Erythroblast (primary cell): ENCODE data around the gene TSEN15.

Source experiments
- DNase-seq, 2 experiments: peaks; one replicate each; lab custom pipeline; 2025; lab: John Stamatoyannopoulos, UW
- GATA1 ChIP-seq: IDR thresholded peaks from 2 replicates; pipeline ENCODE4 v1.6.1; 2011; ENCODE audit warnings: low read depth, mild to moderate bottlenecking, control low read depth, low read length, moderate library complexity
- POLR2A ChIP-seq: IDR thresholded peaks from 2 replicates; pipeline ENCODE4 v1.6.1; 2011; ENCODE audit warnings: mild to moderate bottlenecking, low read length

The TSEN15 gene

DNA sequence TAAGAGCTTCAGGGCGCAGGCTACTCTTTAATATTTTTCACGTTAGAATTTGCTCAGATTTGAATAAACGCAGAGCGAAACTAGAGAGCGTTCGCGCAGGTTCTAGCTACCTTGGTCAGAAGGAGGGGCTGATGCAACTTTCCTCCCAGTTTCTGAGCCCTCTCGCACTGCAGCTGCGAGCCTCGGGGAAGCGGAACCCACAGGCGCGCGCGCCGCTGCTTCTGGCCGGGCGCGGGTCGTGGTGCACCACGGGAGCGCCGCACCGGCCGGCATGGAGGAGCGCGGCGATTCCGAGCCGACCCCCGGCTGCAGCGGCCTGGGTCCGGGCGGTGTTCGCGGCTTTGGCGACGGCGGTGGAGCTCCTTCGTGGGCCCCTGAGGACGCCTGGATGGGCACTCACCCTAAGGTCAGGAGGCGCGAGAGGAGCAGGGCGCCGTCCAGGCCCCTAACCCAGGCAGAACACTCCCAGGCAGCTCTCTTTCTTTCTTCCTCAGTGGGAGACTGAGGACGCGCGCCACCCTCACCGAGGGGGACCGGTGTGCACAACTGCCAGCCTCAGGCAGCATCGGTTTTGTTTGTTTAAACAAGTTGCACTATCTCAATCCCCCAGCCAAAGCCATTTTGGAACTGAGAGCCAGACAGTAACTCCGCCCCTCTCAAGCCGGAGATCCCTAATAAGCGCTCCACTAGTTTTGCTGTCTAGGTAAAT is at the start of gene TSEN15:
Gene TSEN15 (plus strand): TSS at position 246 of the 709 bp plus-strand sequence. CDS start 26 bp downstream, at position 272.
- TF ChIP-seq POLR2A = peak; percentile 76
- TF ChIP-seq GATA1 = no peak
- peak; percentile 83 to 90 for DNase-seq

DNA sequence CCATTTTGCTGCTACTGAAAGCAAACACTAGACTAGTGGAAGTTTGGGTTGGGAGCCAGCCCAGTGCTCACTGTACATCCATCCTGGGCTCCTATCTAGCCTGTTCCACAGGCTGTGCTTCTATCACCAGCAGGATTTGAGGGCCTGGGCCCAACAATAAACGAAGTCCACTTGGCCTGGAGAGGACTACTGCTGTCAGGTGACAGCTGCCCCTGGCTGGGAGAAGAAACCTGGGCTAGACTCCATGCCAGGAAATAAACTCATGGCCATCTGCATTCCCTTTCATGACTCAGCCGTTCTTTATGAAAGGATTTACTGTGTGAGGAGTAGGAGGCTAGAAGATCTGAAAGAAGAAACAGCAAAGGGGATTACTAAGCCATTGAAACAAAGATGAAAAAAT is 49.5 kb upstream of the TSEN15 start:
- DNase-seq = no peak

DNA sequence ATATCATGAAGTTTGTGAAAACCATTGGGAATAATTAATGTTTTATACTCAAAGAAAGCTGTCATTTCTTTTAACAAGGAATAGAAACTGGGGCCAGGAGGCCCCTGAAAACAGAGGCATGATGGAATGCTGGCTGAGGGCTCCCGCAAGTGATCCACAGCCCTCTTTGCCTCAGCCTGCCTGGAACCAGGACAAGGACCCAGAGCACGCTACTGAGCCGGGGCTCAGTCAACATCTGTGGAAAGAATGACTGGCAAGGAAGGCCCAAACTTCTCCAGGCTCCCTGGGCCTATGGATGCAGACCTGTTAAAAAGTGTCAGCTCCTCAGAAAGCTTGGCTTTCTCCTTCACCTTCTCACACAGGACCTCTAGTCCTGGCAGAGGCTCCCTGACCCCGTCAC is 46.6 kb upstream of the TSEN15 start:
- TF ChIP-seq GATA1 (no peak), POLR2A (no peak)
- no peak for DNase-seq

More for the DNA sequence above, 49.5 kb upstream of the TSEN15 start:
- TF ChIP-seq GATA1 (no peak), POLR2A (no peak)

DNA sequence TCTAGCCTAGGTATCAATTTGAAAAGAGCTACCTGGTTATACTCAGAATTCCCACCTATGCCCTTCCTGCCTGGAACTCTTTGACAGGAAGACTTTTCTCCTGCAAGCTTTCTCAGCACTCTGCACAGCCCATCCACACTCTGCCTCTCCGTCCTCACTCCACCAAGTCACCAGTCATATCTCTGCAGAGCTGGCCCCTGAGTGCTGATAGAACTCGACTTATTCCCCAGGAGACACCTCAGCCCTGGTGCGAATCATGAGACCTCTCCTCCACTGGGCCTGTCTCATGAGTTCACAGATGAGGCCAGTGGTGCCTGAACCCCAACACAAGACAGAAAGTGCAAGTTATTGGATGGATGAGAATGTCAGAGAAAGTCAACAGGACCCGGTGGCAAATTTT is 46.0 kb upstream of the TSEN15 start:
- TF ChIP-seq POLR2A (no peak), GATA1 (no peak)
- no peak for DNase-seq

DNA sequence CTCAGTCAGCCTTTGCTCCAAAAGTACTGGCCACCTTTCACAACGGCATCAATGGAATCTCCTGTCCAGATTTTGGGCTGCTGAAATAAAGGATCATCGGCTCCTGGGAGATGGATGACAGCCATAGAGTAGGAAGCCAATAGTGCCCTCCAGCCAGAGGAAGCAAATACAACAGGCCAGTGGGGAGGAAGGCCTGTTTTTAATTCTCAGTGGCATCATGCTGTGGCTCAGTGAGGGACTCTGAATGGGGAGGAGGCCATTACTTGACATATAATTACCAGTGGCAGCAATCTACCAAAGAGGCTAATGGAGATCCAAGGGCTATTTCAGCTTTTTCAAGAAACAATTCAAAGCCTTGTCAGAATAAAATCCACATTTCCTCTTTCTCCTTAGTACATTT is 40.7 kb upstream of the TSEN15 start:
- DNase-seq = no peak
- TF ChIP-seq POLR2A (no peak), GATA1 (no peak)

DNA sequence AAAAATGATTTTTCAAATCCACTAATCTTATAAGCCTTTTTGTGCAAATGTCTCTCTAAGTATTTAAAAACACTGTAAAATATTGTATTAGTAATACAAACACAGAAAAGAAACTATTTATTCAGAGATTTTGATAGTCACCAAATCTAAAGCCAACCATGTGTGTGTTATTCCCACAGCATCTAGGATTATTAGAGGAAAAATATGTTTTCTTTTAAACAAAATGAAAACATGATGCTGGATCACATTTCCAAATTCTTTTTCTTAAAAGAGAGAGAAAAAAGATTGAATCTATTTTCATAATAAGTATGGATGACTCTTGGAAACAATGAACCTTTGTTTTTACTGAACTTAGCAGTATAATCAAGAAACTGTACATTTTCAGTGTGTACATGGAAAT is 39.3 kb upstream of the TSEN15 start:
- DNase-seq = no peak
- no peak for TF ChIP-seq GATA1
- no peak for TF ChIP-seq POLR2A

DNA sequence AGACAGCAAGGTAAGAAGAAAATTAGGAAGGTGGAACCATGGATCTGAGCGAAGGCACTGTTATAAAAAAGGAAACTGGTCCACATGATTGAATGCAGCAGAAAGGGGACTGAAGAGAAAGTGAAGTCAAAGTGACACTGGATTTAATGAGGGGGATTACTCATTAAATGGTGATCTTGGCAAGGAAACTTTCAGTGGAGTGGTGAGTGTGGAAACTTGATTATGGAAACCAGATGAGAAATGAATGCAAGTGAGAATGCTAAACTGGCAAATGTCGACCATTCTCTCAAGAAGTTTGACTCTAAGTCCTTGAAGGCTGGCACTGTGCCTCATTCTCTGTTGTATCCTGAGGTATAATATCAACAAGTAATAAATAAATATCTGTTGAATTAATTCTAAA is 37.3 kb upstream of the TSEN15 start:
- TF ChIP-seq GATA1 = no peak
- no peak for TF ChIP-seq POLR2A

DNA sequence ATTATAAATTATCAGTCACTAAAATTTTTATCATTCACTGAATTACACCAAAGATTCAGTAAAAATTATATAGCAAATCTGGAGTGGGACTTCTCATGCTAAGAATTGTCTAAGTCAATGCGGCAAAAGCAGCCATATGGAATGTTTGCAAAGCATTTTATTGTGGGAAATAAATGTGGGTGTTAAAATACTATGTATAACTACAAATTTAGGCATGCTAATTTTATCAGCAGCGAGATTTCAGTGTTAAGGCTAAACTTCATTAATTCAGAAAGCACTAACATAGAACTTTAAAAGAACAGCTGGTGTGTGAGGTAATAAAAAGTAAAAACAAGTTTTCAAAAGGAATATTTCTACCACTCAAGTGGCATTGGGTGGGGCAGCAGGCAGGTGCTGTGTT is 35.4 kb upstream of the TSEN15 start:
- no peak for DNase-seq
- TF ChIP-seq POLR2A = no peak
- no peak for TF ChIP-seq GATA1

More for the DNA sequence above, 37.3 kb upstream of the TSEN15 start:
- DNase-seq = no peak

DNA sequence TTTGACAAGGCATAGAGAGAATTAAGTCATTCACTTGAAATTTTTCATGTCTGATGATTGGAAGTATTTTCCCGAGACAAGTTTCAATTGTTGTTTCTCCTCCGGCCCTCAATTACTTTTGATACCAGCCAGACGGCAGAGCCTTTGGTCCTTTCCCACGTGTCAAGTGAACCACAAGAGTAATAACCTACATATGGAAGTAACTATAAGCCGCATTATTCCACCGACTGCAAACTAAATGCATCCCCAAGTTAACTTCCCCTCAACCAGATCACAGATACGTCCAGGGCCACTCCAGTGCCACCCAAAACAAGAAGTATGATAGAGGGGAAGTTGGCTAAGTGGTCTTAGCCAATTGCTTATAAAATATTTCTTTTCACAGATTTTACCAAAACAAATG is 34.2 kb upstream of the TSEN15 start:
- no peak for DNase-seq
- TF ChIP-seq POLR2A (no peak), GATA1 (no peak)

DNA sequence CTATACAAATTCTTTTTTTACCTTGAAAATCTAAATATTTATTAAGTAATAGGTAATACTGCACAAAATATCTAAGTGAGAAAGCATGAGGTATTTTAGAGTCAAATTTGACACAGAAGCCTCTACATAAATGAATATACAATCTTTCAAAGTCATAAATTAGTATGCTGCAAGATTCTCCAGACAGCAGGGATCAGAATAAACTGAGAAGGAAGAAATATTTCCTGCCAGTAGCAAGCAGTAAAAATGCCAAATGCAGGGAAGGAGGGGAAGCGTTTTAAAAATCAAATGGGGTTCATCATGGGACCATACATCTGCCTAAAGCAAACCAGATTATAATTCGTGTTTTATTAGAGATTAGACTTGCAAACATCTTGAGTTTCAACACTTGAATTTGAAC is 32.9 kb upstream of the TSEN15 start:
- DNase-seq = no peak

DNA sequence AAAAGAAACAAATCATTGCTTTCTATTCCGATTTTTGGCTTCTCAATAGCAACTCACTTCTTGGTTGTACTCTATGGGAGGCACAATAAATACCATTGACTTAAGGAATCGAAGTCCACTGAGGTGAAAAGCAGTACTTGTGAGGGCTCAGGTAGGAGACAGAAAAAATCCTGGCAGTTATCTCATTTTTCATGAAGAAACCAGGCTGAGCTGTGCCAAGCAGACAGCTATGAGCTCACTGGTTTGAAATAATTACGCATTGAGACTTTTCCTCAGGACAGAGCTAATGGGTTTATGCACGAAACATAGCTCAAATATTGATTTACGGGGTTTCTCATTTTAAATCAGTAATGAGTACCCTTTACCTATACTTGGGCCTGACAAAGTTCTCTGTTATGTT is 32.5 kb upstream of the TSEN15 start:
- DNase-seq = no peak
- TF ChIP-seq POLR2A = no peak
- no peak for TF ChIP-seq GATA1

More for the DNA sequence above, 32.9 kb upstream of the TSEN15 start:
- TF ChIP-seq POLR2A (no peak), GATA1 (no peak)

DNA sequence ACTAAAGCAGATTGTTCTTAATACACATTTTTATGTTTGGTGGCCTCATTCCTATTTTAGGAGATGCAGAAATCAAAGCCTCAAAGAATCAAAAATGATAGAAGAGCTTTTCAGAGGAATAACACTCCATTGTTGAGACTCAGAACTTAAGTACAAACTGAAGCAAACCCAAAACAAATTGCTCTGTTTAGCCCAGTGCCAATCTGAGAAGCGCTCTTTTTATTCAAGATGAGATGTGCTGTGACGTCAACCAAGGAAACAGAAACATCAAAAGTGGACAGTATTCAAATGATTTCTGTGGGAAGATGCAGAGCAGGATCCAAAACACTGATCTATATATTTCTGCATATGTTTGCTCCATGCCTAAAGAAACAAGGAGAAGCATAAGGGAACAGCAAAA is 32.0 kb upstream of the TSEN15 start:
- TF ChIP-seq POLR2A (no peak), GATA1 (no peak)

DNA sequence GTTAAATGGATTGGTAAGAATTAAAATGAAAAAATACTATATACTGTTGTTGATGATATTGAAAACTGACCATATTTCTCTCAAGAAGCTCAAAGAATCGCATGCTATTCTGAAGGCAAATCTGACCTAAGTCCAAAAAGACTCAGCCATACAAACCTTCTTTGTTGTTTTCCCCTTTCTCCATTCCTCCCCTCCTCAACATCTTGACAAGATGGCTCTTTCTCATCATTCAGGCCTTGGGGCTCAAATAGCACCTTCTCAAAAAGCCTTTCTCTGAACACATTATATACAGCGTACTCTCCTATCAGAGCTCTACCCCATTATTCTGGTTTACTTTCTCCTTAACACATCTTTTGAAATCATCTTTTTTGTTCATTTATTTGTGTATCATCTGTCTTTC is 31.2 kb upstream of the TSEN15 start:
- no peak for DNase-seq
- TF ChIP-seq GATA1 (no peak), POLR2A (no peak)

More for the DNA sequence above, 32.0 kb upstream of the TSEN15 start:
- no peak for DNase-seq

DNA sequence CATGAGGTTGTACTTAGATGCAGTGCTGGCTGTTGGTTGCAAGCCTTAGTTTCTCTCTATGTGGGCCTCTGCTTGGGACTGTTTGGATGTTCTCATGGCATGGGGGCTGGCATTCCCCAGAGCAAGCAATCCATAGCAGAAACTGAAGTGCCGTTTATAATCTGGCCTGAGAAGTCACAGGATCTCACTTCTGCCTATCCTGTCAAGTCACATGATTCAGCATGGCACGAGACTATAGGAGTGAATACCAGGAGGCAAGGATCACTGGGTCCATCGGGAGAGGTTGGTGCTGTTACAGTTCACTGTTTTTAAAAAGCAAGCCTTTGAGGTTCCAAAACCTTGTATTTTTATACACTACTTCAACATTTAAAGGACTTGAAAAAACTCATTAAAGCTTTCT is 30.7 kb upstream of the TSEN15 start:
- TF ChIP-seq GATA1 (no peak), POLR2A (no peak)
- DNase-seq = no peak

DNA sequence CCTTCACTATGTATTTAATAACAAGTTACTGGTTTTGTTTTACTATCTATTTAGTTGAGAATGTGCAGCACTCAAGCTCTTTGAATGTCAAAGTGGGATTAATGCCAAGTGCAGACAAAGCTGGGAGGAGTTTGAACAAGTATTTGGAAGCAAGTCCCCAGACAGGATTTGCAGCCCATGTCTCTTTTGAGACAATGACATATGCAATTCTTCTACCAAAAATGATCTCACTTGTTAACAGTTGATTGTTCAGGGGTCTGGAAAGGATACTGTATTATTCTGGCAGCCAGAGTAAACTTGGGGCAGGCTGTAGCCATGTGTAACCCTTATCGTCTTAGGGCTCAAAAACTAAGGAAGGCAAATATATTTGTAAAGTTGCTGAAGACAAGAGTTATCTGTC is 29.8 kb upstream of the TSEN15 start:
- no peak for DNase-seq
- TF ChIP-seq GATA1 = no peak
- TF ChIP-seq POLR2A = no peak
